Epithelial cell of esophagus (primary cell): Measurements from ENCODE around the gene GORASP2.

Experiments
- DNase-seq: peaks from one replicate; pipeline ENCODE4 v3.0.0; 2010; ENCODE audit warnings: low read depth
- H3K4me3 ChIP-seq: 2 replicates; pipeline ENCODE4 v1.5.1; 2011; ENCODE audit warnings: mild to moderate bottlenecking, low read length, control low read depth
- TF ChIP-seq, protein P1 (sequence below): IDR thresholded peaks from 2 replicates; pipeline ENCODE4 v1.5.1; 2011; ENCODE audit warnings: low read depth, mild to moderate bottlenecking, low read length, control low read depth, inconsistent platforms; ENCODE audit not compliant: insufficient read depth; ENCODE audit errors: missing control alignments

The GORASP2 gene

DNA sequence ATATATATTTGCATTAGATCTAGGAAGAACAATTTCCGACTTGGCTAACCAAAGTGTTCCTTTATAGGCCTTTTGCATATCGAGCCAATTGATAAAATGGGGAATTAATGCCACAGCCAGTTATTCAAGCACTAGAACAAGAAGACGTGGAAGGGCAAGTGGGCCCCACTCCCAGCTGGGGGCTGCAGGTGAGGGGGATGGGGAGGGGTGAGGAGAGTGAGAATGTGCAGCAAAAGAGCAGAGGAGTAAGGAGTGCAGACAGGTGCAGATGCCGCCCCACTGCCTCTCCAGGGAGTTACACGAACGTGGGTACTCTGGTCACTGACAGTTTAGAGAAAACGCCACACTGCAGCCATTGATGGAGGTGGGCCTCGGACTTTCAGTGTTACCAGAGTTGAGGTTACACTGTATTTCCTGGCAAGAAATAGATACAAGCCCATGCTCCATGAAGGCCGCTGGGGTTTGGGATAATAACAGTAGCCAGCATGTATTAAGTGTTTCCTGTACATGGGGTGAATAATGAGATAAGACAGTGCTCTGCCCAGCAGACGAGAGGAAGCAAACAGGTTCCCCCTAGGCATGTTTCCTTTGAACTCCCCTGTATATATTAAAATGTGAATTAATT lies 40.9 kb downstream of the GORASP2 start:
- H3K4me3 ChIP-seq: no peak overlapping the region
- TF ChIP-seq, protein P1, sequence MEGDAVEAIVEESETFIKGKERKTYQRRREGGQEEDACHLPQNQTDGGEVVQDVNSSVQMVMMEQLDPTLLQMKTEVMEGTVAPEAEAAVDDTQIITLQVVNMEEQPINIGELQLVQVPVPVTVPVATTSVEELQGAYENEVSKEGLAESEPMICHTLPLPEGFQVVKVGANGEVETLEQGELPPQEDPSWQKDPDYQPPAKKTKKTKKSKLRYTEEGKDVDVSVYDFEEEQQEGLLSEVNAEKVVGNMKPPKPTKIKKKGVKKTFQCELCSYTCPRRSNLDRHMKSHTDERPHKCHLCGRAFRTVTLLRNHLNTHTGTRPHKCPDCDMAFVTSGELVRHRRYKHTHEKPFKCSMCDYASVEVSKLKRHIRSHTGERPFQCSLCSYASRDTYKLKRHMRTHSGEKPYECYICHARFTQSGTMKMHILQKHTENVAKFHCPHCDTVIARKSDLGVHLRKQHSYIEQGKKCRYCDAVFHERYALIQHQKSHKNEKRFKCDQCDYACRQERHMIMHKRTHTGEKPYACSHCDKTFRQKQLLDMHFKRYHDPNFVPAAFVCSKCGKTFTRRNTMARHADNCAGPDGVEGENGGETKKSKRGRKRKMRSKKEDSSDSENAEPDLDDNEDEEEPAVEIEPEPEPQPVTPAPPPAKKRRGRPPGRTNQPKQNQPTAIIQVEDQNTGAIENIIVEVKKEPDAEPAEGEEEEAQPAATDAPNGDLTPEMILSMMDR: no peak
- DNase-seq: no peak

DNA sequence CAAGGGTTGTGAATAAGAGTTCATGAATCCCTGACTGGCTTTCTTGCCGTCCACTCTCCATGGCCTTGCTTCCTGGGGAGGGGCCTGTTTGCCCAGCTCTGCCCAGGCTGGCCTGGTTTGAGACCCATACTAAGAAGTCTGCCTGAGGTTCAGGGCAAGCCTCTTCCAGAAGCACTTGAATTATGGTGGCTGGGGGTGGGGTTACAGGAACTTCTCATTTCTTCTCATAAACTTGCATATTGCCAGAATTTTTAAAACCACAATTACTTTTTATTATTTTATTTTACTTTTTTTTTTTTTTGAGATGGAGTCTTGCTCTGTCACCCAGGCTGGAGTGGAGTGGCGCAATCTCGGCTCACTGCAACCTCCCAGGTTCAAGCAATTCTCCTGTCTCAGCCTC lies 42.0 kb downstream of the GORASP2 start:
- no peak for DNase-seq
- H3K4me3 ChIP-seq: no peak overlapping the region
- TF ChIP-seq, protein P1: no peak

DNA sequence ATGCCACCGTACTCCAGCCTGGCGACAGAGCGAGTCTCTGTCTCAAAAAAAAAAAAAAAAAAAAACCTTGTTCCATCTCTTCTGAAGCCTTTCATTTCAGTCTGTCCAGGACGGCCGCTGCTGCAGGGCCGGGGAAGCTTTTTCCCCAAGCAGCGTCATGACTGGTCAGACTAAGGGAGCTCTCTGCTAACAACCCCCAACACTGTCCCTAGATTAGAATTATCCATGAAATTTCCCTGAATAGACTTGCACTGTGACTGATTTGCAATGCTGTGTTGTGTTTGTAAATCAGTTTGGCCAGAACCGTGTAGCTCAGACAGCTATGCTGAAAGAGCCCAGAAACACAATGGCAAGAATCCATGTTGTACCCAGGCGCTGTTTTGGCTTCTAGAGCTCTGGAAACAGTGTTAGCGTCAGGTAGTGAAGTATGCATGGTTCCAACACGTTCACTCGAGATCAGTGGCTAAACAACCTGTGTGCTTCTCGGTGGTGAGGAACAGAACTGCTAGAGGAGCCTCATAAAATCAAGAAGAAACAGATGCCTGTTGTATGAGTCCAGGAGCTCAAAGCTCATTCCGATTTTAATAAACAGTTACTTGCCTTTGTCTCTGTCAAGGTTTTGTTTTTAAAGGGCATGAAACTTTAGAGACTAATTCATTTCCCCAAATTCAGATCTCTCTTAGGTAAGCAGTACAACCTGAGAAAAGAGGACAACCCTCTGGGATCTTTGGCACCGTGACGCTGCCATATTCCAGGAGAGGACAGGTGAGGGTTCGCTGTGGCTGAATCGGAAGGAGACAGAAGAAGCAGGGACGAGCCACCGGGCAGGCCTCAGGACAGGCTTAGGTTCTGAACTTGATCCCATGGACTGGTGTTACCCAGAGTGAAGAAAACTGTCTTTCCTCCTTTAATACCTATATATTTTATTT lies 43.5 kb downstream of the GORASP2 start:
- no peak for DNase-seq
- peak overlapping the region; percentile 42 for H3K4me3 ChIP-seq
- TF ChIP-seq, protein P1: no peak

DNA sequence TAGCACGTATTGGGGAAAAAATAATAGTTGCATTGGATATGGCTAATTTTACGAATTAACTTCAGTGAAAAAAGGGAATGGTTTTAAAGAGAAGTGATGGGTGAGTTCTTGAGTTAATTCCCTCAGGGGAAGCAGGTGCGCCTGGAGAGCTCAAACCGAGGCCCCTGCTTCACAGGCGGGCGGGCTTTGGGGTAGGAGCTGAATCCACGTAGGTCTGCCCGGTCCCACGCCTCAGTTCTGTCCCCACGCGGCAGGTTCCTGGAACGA lies 44.1 kb downstream of the GORASP2 start:
- TF ChIP-seq, protein P1: no peak
- peak overlapping the region; percentile 42 for H3K4me3 ChIP-seq
- no peak for DNase-seq

DNA sequence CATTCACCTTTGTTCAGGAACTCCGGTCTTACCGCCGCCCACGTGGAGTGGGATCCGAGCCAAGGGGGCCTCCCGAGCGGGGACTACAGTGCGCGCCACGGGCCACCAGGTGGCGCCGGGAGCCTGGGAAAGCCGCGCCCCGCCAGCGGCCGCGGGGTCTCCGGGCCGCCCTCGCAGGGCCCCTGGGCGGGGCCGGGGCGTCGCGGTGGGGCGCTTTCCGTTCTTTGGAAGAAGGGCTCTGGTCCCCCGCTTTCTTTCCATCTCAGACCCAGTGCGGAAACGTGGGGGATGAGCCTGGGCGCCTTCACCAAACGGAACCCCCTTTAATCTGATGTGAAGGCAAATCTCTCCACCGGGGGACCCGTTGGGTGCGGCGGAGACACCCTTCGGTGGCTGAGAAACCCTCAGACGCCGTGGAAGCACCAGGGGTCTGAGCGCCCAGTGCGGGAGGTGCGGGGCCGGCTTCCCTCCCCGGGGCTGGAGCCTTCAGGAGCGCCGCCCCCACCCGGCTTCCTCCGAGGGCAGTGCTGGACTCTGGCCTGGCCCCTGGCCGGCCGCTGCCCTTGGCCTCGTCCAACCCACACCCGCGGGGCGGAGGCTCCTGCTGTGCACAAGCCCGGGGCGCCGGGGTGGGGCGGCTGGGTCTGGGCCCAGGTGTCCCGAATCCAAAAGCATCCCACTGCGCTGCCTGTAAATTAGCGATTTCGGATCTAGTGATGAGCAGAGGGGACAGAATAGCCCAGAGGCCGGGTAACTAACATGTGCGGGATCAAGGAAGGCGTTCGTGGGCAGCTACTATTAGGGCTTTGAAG lies 44.6 kb downstream of the GORASP2 start:
- peak; percentile 85 for DNase-seq

DNA sequence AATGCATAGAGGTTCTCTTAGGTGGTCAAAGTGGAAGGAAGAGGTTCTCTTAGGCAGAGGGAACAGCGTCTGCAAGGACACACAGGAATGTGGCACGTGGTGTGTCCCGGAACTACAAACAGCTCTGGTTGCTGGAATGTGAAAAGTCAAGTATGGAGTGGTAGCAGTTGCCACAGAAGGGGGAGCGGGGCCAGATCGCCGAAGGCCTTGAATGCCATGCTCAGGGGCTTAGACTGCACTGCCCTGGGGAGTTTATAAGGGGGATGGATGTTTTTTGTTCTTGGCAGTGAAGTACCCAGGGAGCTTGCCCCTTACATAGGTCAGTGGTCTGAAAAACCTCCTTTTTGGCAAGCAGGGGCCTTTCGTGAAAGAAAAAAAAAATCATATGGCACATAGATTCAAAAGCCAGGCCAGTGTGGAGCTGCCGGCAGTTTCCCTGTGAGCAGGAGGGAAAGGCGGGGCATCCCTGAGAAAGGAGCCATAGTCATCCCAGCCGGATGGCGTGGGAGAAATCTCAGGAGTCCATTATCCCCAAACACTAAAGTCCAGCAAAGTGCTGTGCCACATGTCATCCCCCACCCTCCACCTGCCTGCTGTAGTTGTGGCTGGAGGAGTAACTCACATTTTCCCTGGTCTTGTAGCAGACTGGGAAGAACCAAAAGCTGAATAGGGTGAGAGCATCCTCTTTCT lies 45.4 kb downstream of the GORASP2 start:
- TF ChIP-seq, protein P1: no peak
- H3K4me3 ChIP-seq: peak overlapping the region; percentile 65
- peak; percentile 48 for DNase-seq

More for the DNA sequence above, 44.6 kb downstream of the GORASP2 start:
- TF ChIP-seq, protein P1: peak; percentile 59
- H3K4me3 ChIP-seq: peak overlapping the region; percentile 65
